Mucosa of gallbladder (tissue), 1 donor: ENCODE measurements around the gene GLYAT. TPM values are rescaled to one million over a fixed set of nuclear protein-coding genes. Genes with fewer than 3 reads are reported as not detected.
"Not testable (repeated sequence)": the region's sequence is repeated elsewhere in the genome, so short reads cannot be mapped to it uniquely, and the experiment has no call there.

ENCODE experiments used
- DNase-seq: peaks from one replicate; pipeline ENCODE4 v3.0.0-alpha.2; 2020; ENCODE audit warnings: low spot score
- total RNA-seq: library from RNA; stranded (reverse); gene quantifications from one replicate; pipeline ENCODE4 v1.2.1, GENCODE V29; 2021
- donor health status: DM: no; HTN: no; CAD: no.

GLYAT gene
- total RNA-seq, 1 donor from 2014 or later: 0.49 TPM

- not testable (repeated sequence) for DNase-seq
Measured at GRCh38 chr11:58677536-58677935, 54.2 kb downstream of the GLYAT start.

- no peak for DNase-seq
Measured at GRCh38 chr11:58676563-58677135, 55.1 kb downstream of the GLYAT start.

DNA sequence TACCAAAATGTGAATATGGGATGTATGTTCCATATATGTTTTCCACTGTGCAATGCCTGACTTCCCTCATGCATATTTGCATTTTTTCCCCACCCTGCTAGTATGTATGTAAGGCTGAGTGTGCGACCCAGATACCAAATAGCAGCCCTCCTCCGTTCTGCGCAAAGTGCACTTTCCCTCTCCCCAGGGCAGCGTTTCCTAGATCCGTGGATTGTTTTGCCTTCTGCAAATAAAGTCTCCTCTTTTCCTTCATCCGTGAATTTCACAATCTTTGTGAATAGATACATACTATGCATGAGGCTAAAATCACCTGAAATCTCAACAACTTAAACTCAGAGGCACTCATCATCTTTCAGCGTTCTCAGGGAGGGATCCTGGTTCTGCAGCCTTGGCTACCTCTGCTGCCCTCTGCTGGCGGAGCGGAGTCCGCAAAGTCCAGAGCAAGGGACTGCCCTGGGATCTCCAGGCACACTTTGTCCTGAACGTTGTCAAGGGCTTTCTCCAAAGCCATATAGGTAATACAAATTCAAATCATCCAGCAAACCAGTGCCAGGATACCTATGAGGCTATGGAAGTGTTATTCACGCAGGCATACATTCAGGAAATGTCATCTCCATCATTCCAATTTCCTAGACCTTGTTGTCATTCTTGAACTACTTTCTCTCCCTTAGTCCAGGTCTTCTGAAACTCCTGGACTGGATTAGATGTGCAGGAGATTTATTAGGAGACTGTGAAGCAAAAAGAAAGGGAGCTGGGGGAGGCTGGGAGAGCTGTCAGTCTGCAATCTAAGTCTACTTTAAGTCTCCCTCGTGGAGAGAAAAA is 56.2 kb downstream of the GLYAT start:
- peak; percentile 76 for DNase-seq

GRCh38 chr11:58674609-58675008 is 57.1 kb downstream of the GLYAT start:
- DNase-seq: no peak

DNA sequence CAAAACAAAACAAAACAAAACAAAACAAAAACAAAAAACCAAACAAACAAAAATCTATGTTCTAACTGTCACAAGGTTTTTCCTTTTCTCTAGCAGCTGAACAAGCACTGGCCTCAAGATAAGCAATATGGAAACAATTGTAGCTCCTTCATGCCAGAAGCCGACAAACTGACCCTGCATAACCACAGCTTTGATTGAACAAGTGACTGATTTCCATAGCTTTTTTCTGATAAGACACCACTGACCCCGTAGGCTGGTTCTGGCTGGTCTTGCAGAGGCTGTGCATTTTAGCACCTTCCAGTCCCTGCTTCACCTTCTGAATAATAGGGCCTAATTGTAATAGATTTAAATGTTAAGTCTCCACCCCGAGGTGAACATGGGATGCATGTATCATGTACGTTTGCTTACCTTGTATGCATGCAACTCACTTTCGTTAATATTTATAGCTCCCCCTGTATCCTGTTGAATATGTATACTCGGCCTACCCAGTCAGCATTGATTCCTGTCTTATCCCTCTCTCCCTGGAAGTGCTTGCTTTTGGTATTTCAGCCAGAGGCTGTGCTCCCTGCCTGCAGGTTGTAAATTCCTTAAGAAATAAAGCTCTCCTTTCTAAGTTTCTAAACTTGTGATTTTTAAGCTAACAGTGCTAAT is 59.6 kb downstream of the GLYAT start:
- DNase-seq: no peak

DNA sequence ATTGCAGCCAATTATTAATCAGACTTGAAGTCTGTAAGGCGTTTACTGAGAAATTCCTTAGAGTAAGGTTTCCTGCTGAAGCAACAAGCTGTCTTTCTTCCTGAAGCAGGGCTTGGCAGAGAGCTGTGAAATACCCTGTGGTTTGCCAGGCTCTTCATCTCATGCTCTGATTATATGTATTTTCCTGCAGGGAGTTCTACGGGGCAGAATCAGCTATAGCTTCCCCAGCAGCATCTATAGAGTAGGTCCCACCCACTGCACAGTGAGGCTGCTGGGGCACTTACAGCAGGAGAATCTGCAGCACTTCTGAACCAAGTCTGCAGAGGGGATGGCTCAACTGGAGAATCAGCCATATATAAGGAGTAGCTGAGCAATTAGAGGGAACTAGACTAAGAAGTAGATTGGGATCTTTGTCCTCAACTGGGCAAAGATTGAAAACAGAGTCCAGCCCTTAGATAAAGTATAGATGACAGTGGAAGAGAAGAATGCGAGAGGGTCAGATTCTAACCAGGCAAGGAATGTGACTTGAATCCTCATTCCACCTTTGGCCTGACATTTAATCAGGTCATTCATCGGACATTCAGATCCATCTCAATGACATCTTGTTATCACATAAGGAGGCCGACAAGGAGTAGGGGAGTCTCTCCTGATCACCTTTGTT is 71.7 kb downstream of the GLYAT start:
- no peak for DNase-seq

DNA sequence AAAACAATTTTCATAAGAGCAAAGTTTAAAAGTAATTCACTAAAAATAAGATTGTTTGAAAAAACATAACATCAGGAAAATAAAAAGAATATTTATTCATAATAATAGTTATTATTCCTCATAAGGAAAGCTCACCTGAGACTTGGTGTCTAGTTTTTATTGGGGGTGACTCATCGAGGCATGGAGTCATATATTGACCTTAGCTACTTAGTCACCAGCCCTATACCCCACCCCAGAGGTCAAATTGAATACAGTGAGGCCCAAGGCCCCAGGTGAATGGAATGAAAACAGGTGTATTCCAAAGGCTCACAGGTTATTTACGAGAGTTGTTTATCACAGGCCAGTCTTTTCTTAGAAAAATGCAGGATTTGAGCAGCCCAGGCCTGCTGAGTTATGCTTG is 72.3 kb downstream of the GLYAT start:
- DNase-seq: no peak

Other genes with a start within 250 kb of the GLYAT start
- gene OR5B21, start 223.8 kb downstream of the GLYAT start, total RNA-seq: not detected
- 11.8 TPM for gene LPXN, start 156.1 kb downstream of the GLYAT start, total RNA-seq
- 46.9 TPM for gene ZFP91, start 152.9 kb downstream of the GLYAT start, total RNA-seq
- gene CNTF, start 109.3 kb downstream of the GLYAT start, total RNA-seq: 0.60 TPM
- gene GLYATL2, start 112.8 kb upstream of the GLYAT start, total RNA-seq: 19.0 TPM
- 3.6 TPM for gene GLYATL1, start 207.5 kb upstream of the GLYAT start, total RNA-seq